GM12878 (cell line): ENCODE results near the gene STRN4.

ENCODE experiments used
- CTCF ChIP-seq, 3 experiments: IDR thresholded peaks in 2 of 3; conservative IDR thresholded peaks in 1 of 3; 2 replicates each; pipeline ENCODE4 v1.5.1; 2011; ENCODE audit warnings: low read depth in 3 of 3, low read length in 3 of 3, mild to moderate bottlenecking in 3 of 3, control low read depth in 2 of 3, moderate library complexity in 2 of 3, inconsistent platforms in 1 of 3, mixed read lengths in 1 of 3; ENCODE audit not compliant: control insufficient read depth in 2 of 3, insufficient read depth in 1 of 3; ENCODE audit errors: extremely low read depth in 1 of 3
- EZH2 ChIP-seq: IDR thresholded peaks from 2 replicates; pipeline ENCODE4 v1.6.1; 2012; ENCODE audit warnings: low read depth, mild to moderate bottlenecking, control low read depth, inconsistent platforms, low read length, borderline replicate concordance; ENCODE audit not compliant: control insufficient read depth
- GABPA ChIP-seq: IDR thresholded peaks from 2 replicates; pipeline ENCODE4 v1.6.1; 2014; ENCODE audit warnings: antibody characterized with exemption, low read depth, mild to moderate bottlenecking, inconsistent platforms
- MLLT1 ChIP-seq: fragments of 450-650 bp; IDR thresholded peaks from 2 replicates; pipeline ENCODE4 v1.6.1; 2016; ENCODE audit warnings: mild to moderate bottlenecking
- POLR2A ChIP-seq: IDR thresholded peaks from 2 replicates; pipeline ENCODE4 v1.6.1; 2011; ENCODE audit warnings: low read depth, mild to moderate bottlenecking, low read length
- POU2F2 ChIP-seq: IDR thresholded peaks from 3 replicates; pipeline ENCODE4 v1.6.1; 2011; ENCODE audit warnings: low read depth, mild to moderate bottlenecking, low read length, borderline replicate concordance
- SIX5 ChIP-seq: IDR thresholded peaks from 2 replicates; pipeline ENCODE4 v1.6.1; 2011; ENCODE audit warnings: mild to moderate bottlenecking, low read depth, low read length, moderate library complexity; ENCODE audit not compliant: severe bottlenecking
- SP1 ChIP-seq: IDR thresholded peaks from one replicate; pipeline ENCODE4 v1.6.1; 2011; ENCODE audit warnings: low read depth, low read length
- TCF7 ChIP-seq: IDR thresholded peaks from 2 replicates; pipeline ENCODE4 v1.6.1; 2014; ENCODE audit warnings: antibody characterized with exemption, borderline replicate concordance
- YY1 ChIP-seq: IDR thresholded peaks from 2 replicates; pipeline ENCODE4 v1.6.1; 2011; ENCODE audit warnings: low read depth, mild to moderate bottlenecking, low read length

GRCh38 chr19:46726551-46726950 lies 19.7 kb downstream of the STRN4 start:
- TF ChIP-seq MLLT1, result no peak
- TF ChIP-seq SIX5, result no peak
- no peak for TF ChIP-seq EZH2
- no peak for TF ChIP-seq CTCF (IDR thresholded peaks at IDR 0.05 in 2 of 3, conservative IDR thresholded peaks at IDR 0.05 in 1 of 3; ENCODE audit: control insufficient read depth in 2 of 3, extremely low read depth in 1 of 3, insufficient read depth in 1 of 3, low read depth in 3 of 3, low read length in 3 of 3)
- no peak for TF ChIP-seq SP1
- no peak for TF ChIP-seq GABPA
- no peak for TF ChIP-seq POU2F2
- no peak for TF ChIP-seq TCF7
- no peak for TF ChIP-seq YY1
- TF ChIP-seq POLR2A, result no peak; the same call in 1 of the 2 replicates
